Astrocyte (in vitro differentiated cells and primary cell): ENCODE results near the gene CCDC126. TPM values are rescaled to one million over a fixed set of nuclear protein-coding genes. Genes with fewer than 3 reads are reported as not detected.

Experiments used
- DNase-seq: peaks from one replicate; pipeline ENCODE4 v3.0.0-alpha.2; 2010; ENCODE audit warnings: low read depth
- FAIRE-seq: peaks from 2 replicates; lab custom pipeline; 2011; peaks lifted over from hg19 to GRCh38; lab: Jason Lieb, UNC
- H2AFZ ChIP-seq: 2 replicates; pipeline ENCODE4 v1.6.0; 2012; ENCODE audit warnings: low read depth, low read length, inconsistent platforms
- H3K27ac ChIP-seq: 2 replicates; pipeline ENCODE4 v1.5.1; 2011; ENCODE audit warnings: low read depth, low read length, inconsistent platforms
- H3K27me3 ChIP-seq: 2 replicates; pipeline ENCODE4 v1.6.0; 2011; ENCODE audit warnings: low read length, inconsistent platforms; ENCODE audit not compliant: insufficient read depth
- H3K36me3 ChIP-seq: 2 replicates; pipeline ENCODE4 v1.5.1; 2011; ENCODE audit warnings: low read length, inconsistent platforms; ENCODE audit not compliant: insufficient read depth
- H3K4me1 ChIP-seq: 2 replicates; pipeline ENCODE4 v1.5.1; 2011; ENCODE audit warnings: low read length, inconsistent platforms; ENCODE audit not compliant: insufficient read depth
- H3K4me2 ChIP-seq: 2 replicates; pipeline ENCODE4 v1.6.0; 2012; ENCODE audit warnings: low read length, inconsistent platforms
- H3K4me3 ChIP-seq: 2 replicates; pipeline ENCODE4 v1.5.1; 2011; ENCODE audit warnings: low read depth, mild to moderate bottlenecking, low read length, inconsistent platforms; ENCODE audit not compliant: insufficient read depth
- H3K79me2 ChIP-seq: 2 replicates; pipeline ENCODE4 v1.6.0; 2012; ENCODE audit warnings: mild to moderate bottlenecking, low read length, inconsistent platforms; ENCODE audit not compliant: insufficient read depth
- H3K9ac ChIP-seq: 2 replicates; pipeline ENCODE4 v1.6.0; 2012; ENCODE audit warnings: mild to moderate bottlenecking, low read length, inconsistent platforms
- H3K9me3 ChIP-seq: 2 replicates; pipeline ENCODE4 v1.5.1; 2012; ENCODE audit warnings: low read depth, mild to moderate bottlenecking, low read length, inconsistent platforms; ENCODE audit not compliant: insufficient read depth
- H4K20me1 ChIP-seq: 2 replicates; pipeline ENCODE4 v1.6.0; 2012; ENCODE audit warnings: low read length, inconsistent platforms; ENCODE audit not compliant: insufficient read depth
- H3K27ac Mint-ChIP-seq: one replicate; pipeline ENCODE4 v1.8.0; 2021; ENCODE audit warnings: mild to moderate bottlenecking, mixed read lengths; ENCODE audit not compliant: unreplicated experiment
- H3K27me3 Mint-ChIP-seq: one replicate; pipeline ENCODE4 v1.8.0; 2021; ENCODE audit warnings: low read depth, mixed read lengths; ENCODE audit not compliant: unreplicated experiment
- H3K36me3 Mint-ChIP-seq: one replicate; pipeline ENCODE4 v1.8.0; 2021; ENCODE audit warnings: low read depth, mixed read lengths; ENCODE audit not compliant: unreplicated experiment
- H3K4me1 Mint-ChIP-seq: one replicate; pipeline ENCODE4 v1.8.0; 2021; ENCODE audit warnings: low read depth, mixed read lengths; ENCODE audit not compliant: unreplicated experiment
- H3K4me3 Mint-ChIP-seq: one replicate; pipeline ENCODE4 v1.8.0; 2021; ENCODE audit warnings: mild to moderate bottlenecking, moderate library complexity, mixed read lengths; ENCODE audit not compliant: unreplicated experiment
- H3K9me3 Mint-ChIP-seq: one replicate; pipeline ENCODE4 v1.8.0; 2021; ENCODE audit warnings: mild to moderate bottlenecking, mixed read lengths; ENCODE audit not compliant: unreplicated experiment
- CTCF ChIP-seq: IDR thresholded peaks from 2 replicates; pipeline ENCODE4 v1.5.1; 2011; ENCODE audit warnings: low read depth, mild to moderate bottlenecking, inconsistent platforms, low read length, moderate library complexity; ENCODE audit not compliant: insufficient read depth
- EZH2 ChIP-seq: IDR thresholded peaks from 2 replicates; pipeline ENCODE4 v1.6.1; 2012; ENCODE audit warnings: mild to moderate bottlenecking, low read length, inconsistent platforms; ENCODE audit not compliant: insufficient read depth
- total RNA-seq: library from RNA; stranded (reverse); gene quantifications from 2 replicates; pipeline ENCODE4 v1.2.1, GENCODE V29; 2021

CCDC126 gene
- total RNA-seq, 1 donor from 2014 or later: 12.0 TPM

DNA sequence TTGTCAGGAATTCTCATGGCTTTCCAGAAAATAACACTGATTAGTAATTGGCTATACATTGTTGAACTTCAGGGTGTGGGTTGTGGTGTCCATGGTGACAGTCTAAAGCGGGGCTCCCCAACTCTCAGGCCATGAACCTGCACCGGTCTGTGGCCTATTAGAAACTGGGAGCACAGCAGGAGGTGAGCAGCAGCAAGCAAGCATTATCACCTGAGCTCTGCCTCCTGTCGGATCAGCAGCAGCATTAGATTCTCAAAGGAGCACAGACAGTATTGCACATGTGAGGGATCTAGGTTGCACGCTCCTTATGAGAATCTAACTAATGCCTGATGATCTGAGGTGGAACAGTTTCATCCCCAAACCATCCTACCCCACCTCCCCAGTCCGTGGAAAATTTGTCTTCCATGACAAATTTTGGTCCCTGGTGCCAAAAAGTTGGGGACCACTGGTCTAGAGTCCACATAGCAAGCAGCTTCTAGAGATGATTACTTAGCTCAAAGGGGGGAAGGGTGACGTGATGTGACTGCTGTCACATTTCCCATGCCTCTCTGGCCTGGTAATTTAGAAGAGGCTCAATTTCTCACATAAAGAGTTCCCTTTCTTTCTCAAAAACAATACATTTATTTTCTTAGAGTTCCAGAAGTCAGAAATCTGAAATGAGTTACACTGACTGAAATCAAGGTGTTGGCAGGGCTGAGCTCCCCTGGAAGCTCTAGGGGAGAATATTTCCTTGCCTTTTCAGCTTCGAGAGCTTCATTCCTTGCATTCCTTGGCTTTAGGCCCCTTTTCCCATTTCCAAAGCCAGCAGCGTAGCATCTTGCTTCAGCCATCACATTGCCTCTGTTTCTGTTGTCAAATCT, 65.2 kb downstream of the CCDC126 start:
- H3K27ac Mint-ChIP-seq: no peak overlapping the region
- peak overlapping the region; percentile 28 for H3K4me3 Mint-ChIP-seq
- peaks cover 5% of the 10 kb centered on the region for H3K4me1 ChIP-seq
- no peaks in the 10 kb centered on the region for H3K27me3 ChIP-seq
- H3K27ac ChIP-seq: no peak overlapping the region
- no peaks in the 10 kb centered on the region for H3K36me3 ChIP-seq
- peak overlapping the region; percentile 44 for H3K4me2 ChIP-seq
- H3K4me3 ChIP-seq: no peak overlapping the region
- no peaks in the 10 kb centered on the region for H3K79me2 ChIP-seq
- TF ChIP-seq CTCF: no peak
- no peak for TF ChIP-seq EZH2
- no peaks in the 10 kb centered on the region for H3K36me3 Mint-ChIP-seq
- no peak for FAIRE-seq
- no peaks in the 10 kb centered on the region for H4K20me1 ChIP-seq
- peaks cover 11% of the 10 kb centered on the region for H3K9me3 Mint-ChIP-seq
- H3K9ac ChIP-seq: no peak overlapping the region
- H3K4me1 Mint-ChIP-seq: peaks cover 6% of the 10 kb centered on the region
- peak; percentile 59 for DNase-seq
- peak overlapping the region; percentile 42 for H2AFZ ChIP-seq
- peaks cover 2% of the 10 kb centered on the region for H3K9me3 ChIP-seq
- H3K27me3 Mint-ChIP-seq: no peaks in the 10 kb centered on the region

DNA sequence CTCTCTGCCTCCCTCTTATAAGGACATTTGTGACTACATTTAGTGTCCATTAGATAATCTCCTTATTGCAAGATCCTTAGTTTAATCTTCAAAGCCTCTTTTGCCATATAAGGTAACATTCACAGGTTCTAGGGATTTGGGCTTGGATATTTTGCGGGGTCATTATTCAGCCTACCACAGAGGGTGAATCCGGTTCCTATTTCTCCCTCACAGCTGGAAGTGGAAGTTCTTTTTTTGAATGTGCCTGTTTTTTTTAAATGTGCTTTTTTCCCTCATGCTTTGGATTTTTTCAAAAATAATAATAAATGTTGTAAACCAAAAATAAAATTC, 65.8 kb downstream of the CCDC126 start:
- Histone ChIP-seq H3K36me3 (no peaks in the 10 kb centered on the region), H3K4me1 (peaks cover 5% of the 10 kb centered on the region), H3K9me3 (peaks cover 2% of the 10 kb centered on the region), H3K79me2 (no peaks in the 10 kb centered on the region), H3K4me3 (no peak overlapping the region), H2AFZ (no peak overlapping the region), H3K27me3 (no peaks in the 10 kb centered on the region), H3K9ac (no peak overlapping the region), H4K20me1 (no peaks in the 10 kb centered on the region), H3K27ac (no peak overlapping the region), H3K4me2 (peak overlapping the region; percentile 44)
- Mint-ChIP-seq H3K27ac (no peak overlapping the region), H3K36me3 (no peaks in the 10 kb centered on the region), H3K27me3 (no peaks in the 10 kb centered on the region), H3K9me3 (peaks cover 8% of the 10 kb centered on the region), H3K4me3 (peak overlapping the region; percentile 28), H3K4me1 (peaks cover 6% of the 10 kb centered on the region)
- DNase-seq (no peak), FAIRE-seq (no peak)
- no peak for TF ChIP-seq EZH2
- no peak for TF ChIP-seq CTCF

GRCh38 chr7:23664122-23664521, 66.9 kb downstream of the CCDC126 start:
- H3K9me3 ChIP-seq: peaks cover under 1% of the 10 kb centered on the region
- no peak overlapping the region for H3K27ac Mint-ChIP-seq

More at GRCh38 chr7:23664122-23664521, 66.9 kb downstream of the CCDC126 start:
- H3K9ac ChIP-seq: no peak overlapping the region
- no peaks in the 10 kb centered on the region for H3K79me2 ChIP-seq
- Mint-ChIP-seq H3K9me3 (peaks cover 4% of the 10 kb centered on the region), H3K27me3 (no peaks in the 10 kb centered on the region), H3K36me3 (no peaks in the 10 kb centered on the region), H3K4me1 (peaks cover 6% of the 10 kb centered on the region), H3K4me3 (no peak overlapping the region)
- H4K20me1 ChIP-seq: no peaks in the 10 kb centered on the region
- no peak for TF ChIP-seq CTCF
- no peak for TF ChIP-seq EZH2
- H2AFZ ChIP-seq: no peak overlapping the region
- FAIRE-seq (no peak), DNase-seq (no peak)
- H3K4me1 ChIP-seq: peaks cover 5% of the 10 kb centered on the region
- no peak overlapping the region for H3K4me2 ChIP-seq
- H3K27me3 ChIP-seq: no peaks in the 10 kb centered on the region
- no peak overlapping the region for H3K4me3 ChIP-seq
- H3K36me3 ChIP-seq: no peaks in the 10 kb centered on the region
- H3K27ac ChIP-seq: no peak overlapping the region
